ENCODE data around the gene FRMD7. TPM values are rescaled to one million over a fixed set of nuclear protein-coding genes. Genes with fewer than 3 reads are reported as not detected.
"Not testable (repeated sequence)": the region's sequence is repeated elsewhere in the genome, so short reads cannot be mapped to it uniquely, and the experiment has no call there.

FRMD7 gene, protein sequence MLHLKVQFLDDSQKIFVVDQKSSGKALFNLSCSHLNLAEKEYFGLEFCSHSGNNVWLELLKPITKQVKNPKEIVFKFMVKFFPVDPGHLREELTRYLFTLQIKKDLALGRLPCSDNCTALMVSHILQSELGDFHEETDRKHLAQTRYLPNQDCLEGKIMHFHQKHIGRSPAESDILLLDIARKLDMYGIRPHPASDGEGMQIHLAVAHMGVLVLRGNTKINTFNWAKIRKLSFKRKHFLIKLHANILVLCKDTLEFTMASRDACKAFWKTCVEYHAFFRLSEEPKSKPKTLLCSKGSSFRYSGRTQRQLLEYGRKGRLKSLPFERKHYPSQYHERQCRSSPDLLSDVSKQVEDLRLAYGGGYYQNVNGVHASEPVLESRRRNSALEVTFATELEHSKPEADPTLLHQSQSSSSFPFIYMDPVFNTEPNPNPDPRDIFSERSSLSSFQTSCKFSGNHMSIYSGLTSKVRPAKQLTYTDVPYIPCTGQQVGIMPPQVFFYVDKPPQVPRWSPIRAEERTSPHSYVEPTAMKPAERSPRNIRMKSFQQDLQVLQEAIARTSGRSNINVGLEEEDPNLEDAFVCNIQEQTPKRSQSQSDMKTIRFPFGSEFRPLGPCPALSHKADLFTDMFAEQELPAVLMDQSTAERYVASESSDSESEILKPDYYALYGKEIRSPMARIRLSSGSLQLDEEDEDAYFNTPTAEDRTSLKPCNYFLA
- not detected for polyA plus RNA-seq
- long read RNA-seq, donor 1 = 0 reads
- long read RNA-seq, donor 2 = 0 reads
- long read RNA-seq, donor 3 = 0 reads
- long read RNA-seq, donor 4 = 0 reads
- long read RNA-seq, donor 5 = 0 reads
- long read RNA-seq, donor 6 = 0 reads
- long read RNA-seq, donor 7 = 0 reads
- long read RNA-seq, donor 8 = 0 reads
- long read RNA-seq, donor 9 = 0 reads
- long read RNA-seq, donor 10 = 0 reads
- long read RNA-seq, donor 11 = 0 reads

- no peak for DNase-seq
- Histone ChIP-seq H3K27ac (ENCODE audit: low read length) (no peak within 1 kb of the TSS), H3K9me3 (ENCODE audit: control insufficient read depth, low read depth, low read length) (no peaks in the 10 kb centered on the region), H3K4me1 (ENCODE audit: control insufficient read depth, insufficient read depth, low read length) (no peaks in the 10 kb centered on the region), H3K4me3 (ENCODE audit: low read length) (no peak within 1 kb of the TSS), H3K36me3 (ENCODE audit: control insufficient read depth, insufficient read depth, low read length) (no peaks in the 10 kb centered on the region), H3K27me3 (ENCODE audit: control insufficient read depth, insufficient read depth, low read length) (no peaks in the 10 kb centered on the region)
- no CpG with 5 or more reads among the region's 5 CpGs for WGBS (ENCODE audit: insufficient coverage, low lambda C conversion rate)
These were observed at the start of gene FRMD7 for GRCh38 chrX:132127743-132128142. Gene FRMD7, minus strand, starts transcription at chrX:132128020. Its CDS starts 176 bp downstream, at chrX:132127844.

DNA sequence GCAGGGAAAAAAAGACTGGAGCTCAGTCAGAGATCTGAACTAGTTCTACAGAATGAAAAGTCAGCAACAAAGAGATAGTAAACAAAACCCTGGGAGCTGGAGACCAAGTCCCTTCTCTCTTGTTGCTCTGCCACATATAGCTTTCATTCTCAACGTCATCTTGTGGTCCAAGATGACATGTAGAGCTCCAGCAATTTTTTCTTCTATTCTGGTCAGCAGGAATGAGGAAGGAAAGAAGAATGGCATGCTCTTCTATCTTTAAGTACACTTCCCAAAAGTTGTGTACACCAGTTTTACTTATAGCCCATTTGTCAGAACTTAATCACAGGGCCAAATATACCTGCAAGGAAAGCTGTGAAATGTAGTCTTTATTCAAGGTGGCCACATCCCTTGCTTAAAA is 45.8 kb upstream of the FRMD7 start:
- no peak overlapping the region for H3K27ac ChIP-seq (ENCODE audit: low read length)
- no peaks in the 10 kb centered on the region for H3K36me3 ChIP-seq (ENCODE audit: control insufficient read depth, insufficient read depth, low read length)
- no CpG with 5 or more reads among the region's 1 CpG for WGBS (ENCODE audit: insufficient coverage, low lambda C conversion rate)
- no peak overlapping the region for H3K4me3 ChIP-seq (ENCODE audit: low read length)
- H3K27me3 ChIP-seq (ENCODE audit: control insufficient read depth, insufficient read depth, low read length) = no peaks in the 10 kb centered on the region
- DNase-seq = no peak
- no peaks in the 10 kb centered on the region for H3K9me3 ChIP-seq (ENCODE audit: control insufficient read depth, low read depth, low read length)
- no peaks in the 10 kb centered on the region for H3K4me1 ChIP-seq (ENCODE audit: control insufficient read depth, insufficient read depth, low read length)

DNA sequence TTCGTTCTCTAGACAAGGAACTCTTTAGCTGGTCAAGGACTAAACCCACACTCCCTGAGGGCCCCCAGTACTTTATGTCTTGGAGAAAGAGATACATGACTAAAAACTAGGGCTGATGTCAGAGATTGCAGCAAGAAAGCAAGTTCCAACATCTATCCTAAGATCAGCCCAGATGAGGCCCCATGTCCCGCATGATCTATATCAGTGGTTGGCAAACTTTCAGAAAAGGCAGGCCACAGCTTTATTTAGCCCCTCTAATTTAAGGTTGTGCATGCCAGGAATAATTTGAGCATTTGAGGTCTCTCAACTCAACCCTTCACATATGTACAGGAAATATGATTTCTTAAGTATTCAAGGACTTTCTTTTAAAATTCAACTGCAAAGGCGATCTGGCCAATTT is 44.1 kb upstream of the FRMD7 start:
- Histone ChIP-seq H3K36me3 (ENCODE audit: control insufficient read depth, insufficient read depth, low read length) (no peaks in the 10 kb centered on the region), H3K4me1 (ENCODE audit: control insufficient read depth, insufficient read depth, low read length) (no peaks in the 10 kb centered on the region), H3K27me3 (ENCODE audit: control insufficient read depth, insufficient read depth, low read length) (no peaks in the 10 kb centered on the region), H3K27ac (ENCODE audit: low read length) (no peak overlapping the region), H3K9me3 (ENCODE audit: control insufficient read depth, low read depth, low read length) (no peaks in the 10 kb centered on the region), H3K4me3 (ENCODE audit: low read length) (no peak overlapping the region)
- no peak for DNase-seq
- WGBS (ENCODE audit: insufficient coverage, low lambda C conversion rate) = no CpG with 5 or more reads among the region's 3 CpGs

- Histone ChIP-seq H3K9me3 (ENCODE audit: control insufficient read depth, low read depth, low read length) (no peaks in the 10 kb centered on the region), H3K4me3 (ENCODE audit: low read length) (no peak overlapping the region), H3K27me3 (ENCODE audit: control insufficient read depth, insufficient read depth, low read length) (no peaks in the 10 kb centered on the region), H3K27ac (ENCODE audit: low read length) (no peak overlapping the region), H3K4me1 (ENCODE audit: control insufficient read depth, insufficient read depth, low read length) (no peaks in the 10 kb centered on the region), H3K36me3 (ENCODE audit: control insufficient read depth, insufficient read depth, low read length) (no peaks in the 10 kb centered on the region)
- DNase-seq = peak in 1 of 2 donors; percentile 5
- WGBS (ENCODE audit: insufficient coverage, low lambda C conversion rate) = no CpG with 5 or more reads among the region's 3 CpGs
These were observed 43.7 kb upstream of the FRMD7 start for GRCh38 chrX:132171478-132171877.

- no peaks in the 10 kb centered on the region for H3K4me1 ChIP-seq (ENCODE audit: control insufficient read depth, insufficient read depth, low read length)
- no peaks in the 10 kb centered on the region for H3K9me3 ChIP-seq (ENCODE audit: control insufficient read depth, low read depth, low read length)
- no peaks in the 10 kb centered on the region for H3K27me3 ChIP-seq (ENCODE audit: control insufficient read depth, insufficient read depth, low read length)
- H3K36me3 ChIP-seq (ENCODE audit: control insufficient read depth, insufficient read depth, low read length) = no peaks in the 10 kb centered on the region
- H3K4me3 ChIP-seq (ENCODE audit: low read length) = no peak overlapping the region
- DNase-seq = no peak
- no peak overlapping the region for H3K27ac ChIP-seq (ENCODE audit: low read length)
- WGBS (ENCODE audit: insufficient coverage, low lambda C conversion rate) = no CpG with 5 or more reads among the region's 3 CpGs
These were observed 41.7 kb upstream of the FRMD7 start for GRCh38 chrX:132169554-132169953.

- Histone ChIP-seq H3K4me3 (ENCODE audit: low read length) (no peak overlapping the region), H3K27ac (ENCODE audit: low read length) (no peak overlapping the region), H3K4me1 (ENCODE audit: control insufficient read depth, insufficient read depth, low read length) (no peaks in the 10 kb centered on the region), H3K9me3 (ENCODE audit: control insufficient read depth, low read depth, low read length) (no peaks in the 10 kb centered on the region), H3K36me3 (ENCODE audit: control insufficient read depth, insufficient read depth, low read length) (no peaks in the 10 kb centered on the region), H3K27me3 (ENCODE audit: control insufficient read depth, insufficient read depth, low read length) (no peaks in the 10 kb centered on the region)
- DNase-seq = no peak
These were observed 37.8 kb upstream of the FRMD7 start for GRCh38 chrX:132165651-132166050.

- H3K9me3 ChIP-seq (ENCODE audit: control insufficient read depth, low read depth, low read length) = no peaks in the 10 kb centered on the region
- H3K27ac ChIP-seq (ENCODE audit: low read length) = no peak overlapping the region
- no peaks in the 10 kb centered on the region for H3K27me3 ChIP-seq (ENCODE audit: control insufficient read depth, insufficient read depth, low read length)
- DNase-seq = no peak
- no peaks in the 10 kb centered on the region for H3K36me3 ChIP-seq (ENCODE audit: control insufficient read depth, insufficient read depth, low read length)
- no peaks in the 10 kb centered on the region for H3K4me1 ChIP-seq (ENCODE audit: control insufficient read depth, insufficient read depth, low read length)
- H3K4me3 ChIP-seq (ENCODE audit: low read length) = no peak overlapping the region
These were observed 37.2 kb upstream of the FRMD7 start for GRCh38 chrX:132165005-132165404.

DNA sequence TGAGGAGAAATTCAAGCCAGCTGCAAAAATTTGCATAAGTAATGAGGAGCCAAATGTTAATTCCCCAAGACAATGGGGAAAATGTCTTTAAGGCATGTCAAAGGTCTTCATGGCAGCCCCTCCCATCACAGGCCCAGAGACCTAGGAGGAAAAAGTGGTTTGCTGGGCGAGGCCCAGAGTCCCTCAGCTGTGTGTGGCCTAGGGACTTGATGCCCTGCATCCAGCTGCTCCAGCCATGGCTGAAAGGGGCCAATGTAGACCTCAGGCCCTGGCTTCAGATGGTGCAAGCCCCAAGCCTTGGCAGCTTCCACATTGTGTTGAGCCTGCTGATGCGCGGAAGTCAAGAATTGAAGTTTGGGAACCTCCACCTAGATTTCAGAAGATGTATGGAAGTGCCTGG is 35.3 kb upstream of the FRMD7 start:
- whole genome bisulfite sequencing (ENCODE audit: insufficient coverage, low lambda C conversion rate) = no CpG with 5 or more reads among the region's 3 CpGs
- H3K4me3 ChIP-seq (ENCODE audit: low read length); H3K27me3 ChIP-seq (ENCODE audit: control insufficient read depth, insufficient read depth, low read length); H3K4me1 ChIP-seq (ENCODE audit: control insufficient read depth, insufficient read depth, low read length); H3K27ac ChIP-seq (ENCODE audit: low read length); DNase-seq; H3K36me3 ChIP-seq (ENCODE audit: control insufficient read depth, insufficient read depth, low read length); H3K9me3 ChIP-seq (ENCODE audit: control insufficient read depth, low read depth, low read length): not testable (repeated sequence)

DNA sequence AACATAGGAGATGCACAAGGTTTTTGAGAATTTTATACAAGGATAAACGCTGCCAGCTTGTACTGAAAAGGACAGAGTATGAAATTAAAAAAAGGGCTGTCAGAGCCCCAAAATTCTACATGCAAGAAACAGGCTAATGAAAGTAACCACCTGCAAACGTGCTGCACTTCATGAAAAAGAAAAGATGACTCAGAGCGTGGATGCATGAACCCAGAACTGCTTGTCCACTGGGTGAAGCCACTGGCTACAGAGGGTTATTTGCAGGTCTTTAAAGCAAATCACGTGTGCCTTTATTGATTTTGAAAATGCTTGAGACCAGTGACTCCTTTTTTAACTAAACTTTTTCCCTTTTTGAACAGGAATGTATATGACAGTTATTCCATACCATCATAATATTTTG is 25.3 kb upstream of the FRMD7 start:
- no peak overlapping the region for H3K4me3 ChIP-seq (ENCODE audit: low read length)
- no peaks in the 10 kb centered on the region for H3K36me3 ChIP-seq (ENCODE audit: control insufficient read depth, insufficient read depth, low read length)
- no peaks in the 10 kb centered on the region for H3K27me3 ChIP-seq (ENCODE audit: control insufficient read depth, insufficient read depth, low read length)
- H3K9me3 ChIP-seq (ENCODE audit: control insufficient read depth, low read depth, low read length) = no peaks in the 10 kb centered on the region
- DNase-seq = no peak
- H3K27ac ChIP-seq (ENCODE audit: low read length) = no peak overlapping the region
- no peaks in the 10 kb centered on the region for H3K4me1 ChIP-seq (ENCODE audit: control insufficient read depth, insufficient read depth, low read length)
- WGBS (ENCODE audit: insufficient coverage, low lambda C conversion rate) = no CpG with 5 or more reads among the region's 4 CpGs

DNA sequence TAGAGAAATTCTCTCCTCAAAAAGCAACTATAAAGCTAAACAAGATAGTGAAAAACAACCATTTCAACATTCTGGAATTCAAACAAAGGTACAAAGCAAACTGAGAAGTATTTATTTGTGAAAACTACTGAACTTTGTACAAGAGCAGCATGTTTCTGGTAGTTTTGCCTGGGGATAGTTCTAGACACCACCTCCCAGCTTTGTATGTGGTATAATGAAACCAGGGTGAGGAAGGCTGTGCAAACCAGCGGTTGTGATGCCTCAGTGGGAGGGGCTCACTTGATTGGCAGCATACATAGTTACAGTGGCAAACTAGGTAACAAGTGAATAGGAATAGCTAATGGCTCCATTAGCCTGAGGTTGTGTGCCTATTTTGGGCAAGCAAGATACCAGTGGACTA is 18.6 kb upstream of the FRMD7 start:
- H3K4me1 ChIP-seq (ENCODE audit: control insufficient read depth, insufficient read depth, low read length) = no peaks in the 10 kb centered on the region
- no peak overlapping the region for H3K27ac ChIP-seq (ENCODE audit: low read length)
- H3K27me3 ChIP-seq (ENCODE audit: control insufficient read depth, insufficient read depth, low read length) = no peaks in the 10 kb centered on the region
- no peaks in the 10 kb centered on the region for H3K36me3 ChIP-seq (ENCODE audit: control insufficient read depth, insufficient read depth, low read length)
- no peak for DNase-seq
- H3K9me3 ChIP-seq (ENCODE audit: control insufficient read depth, low read depth, low read length) = no peaks in the 10 kb centered on the region
- WGBS (ENCODE audit: insufficient coverage, low lambda C conversion rate) = no CpG with 5 or more reads among the region's 1 CpG
- H3K4me3 ChIP-seq (ENCODE audit: low read length) = no peak overlapping the region
